Activated CD8-positive, alpha-beta memory T cell treated with anti-CD3 and anti-CD28 coated beads for 36 hours (primary cell): Measurements from ENCODE around the gene CLEC4G. TPM values are rescaled to one million over a fixed set of nuclear protein-coding genes. Genes with fewer than 3 reads are reported as not detected.
"Not testable (repeated sequence)": the region's sequence is repeated elsewhere in the genome, so short reads cannot be mapped to it uniquely, and the experiment has no call there.

Source experiments
- CTCF ChIA-PET: fragments of 350-600 bp; sonication (Branson Sonifier 250); formaldehyde crosslinking; loops from one replicate; lab custom pipeline; 2021; ENCODE audit warnings: antibody characterized with exemption; lab: Charles Lee
- POLR2A ChIA-PET: fragments of 350-600 bp; sonication (Branson Sonifier 250); formaldehyde crosslinking; loops from one replicate; lab custom pipeline; 2021; ENCODE audit warnings: antibody characterized with exemption; lab: Charles Lee
- total RNA-seq, 2 experiments: library from RNA; stranded (reverse); gene quantifications; one replicate each; pipeline ENCODE4 v1.2.3, GENCODE V29; 2021

The CLEC4G gene
- total RNA-seq, 2 experiments from 2014 or later = not detected

DNA sequence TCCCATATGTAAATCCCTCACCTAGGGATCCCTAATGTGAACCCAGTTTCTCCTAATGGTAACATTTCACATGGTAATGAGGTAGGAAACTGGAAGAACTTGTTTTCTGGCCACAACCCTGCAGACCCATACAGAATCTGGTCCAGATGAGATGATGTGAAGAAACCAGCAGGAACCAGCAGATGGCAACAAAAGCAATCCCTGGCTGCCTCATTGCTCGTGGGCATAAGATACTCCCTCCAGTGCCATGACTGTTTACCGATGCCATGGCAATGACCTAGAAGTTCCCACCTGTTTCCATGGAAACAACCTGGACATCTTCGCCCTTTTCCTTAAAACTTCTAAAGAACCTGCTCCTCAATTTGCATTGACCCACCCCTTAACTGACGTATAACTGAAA is 16.8 kb upstream of the CLEC4G start:
- ChIA-PET CTCF (no interaction called here), POLR2A (no interaction called here)

DNA sequence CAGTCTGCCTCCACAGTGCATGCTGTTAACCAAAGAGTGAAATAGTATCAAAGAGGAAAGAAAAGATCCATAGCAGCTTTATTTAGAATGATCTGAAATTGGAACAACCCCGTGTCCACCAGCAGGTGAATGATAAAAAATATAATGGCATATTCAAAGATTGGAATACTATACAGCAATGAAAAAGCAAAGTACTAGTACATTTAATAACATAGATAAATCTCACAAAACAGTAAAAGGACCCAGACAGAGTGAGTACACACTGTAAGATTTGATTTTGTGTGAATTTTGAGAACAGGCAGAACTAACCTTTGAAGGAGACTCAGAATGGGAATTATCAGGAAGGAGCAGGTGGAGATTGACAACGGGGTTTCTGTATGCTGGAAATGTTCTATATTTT is 16.3 kb upstream of the CLEC4G start:
- CTCF ChIA-PET = interaction anchor here (0.8 to 0.9 kb wide), 2 partner anchors 51 to 67 kb away, joined by 3 read pairs; partner anchors contain the start of gene TRAPPC5
- POLR2A ChIA-PET = no interaction called here

DNA sequence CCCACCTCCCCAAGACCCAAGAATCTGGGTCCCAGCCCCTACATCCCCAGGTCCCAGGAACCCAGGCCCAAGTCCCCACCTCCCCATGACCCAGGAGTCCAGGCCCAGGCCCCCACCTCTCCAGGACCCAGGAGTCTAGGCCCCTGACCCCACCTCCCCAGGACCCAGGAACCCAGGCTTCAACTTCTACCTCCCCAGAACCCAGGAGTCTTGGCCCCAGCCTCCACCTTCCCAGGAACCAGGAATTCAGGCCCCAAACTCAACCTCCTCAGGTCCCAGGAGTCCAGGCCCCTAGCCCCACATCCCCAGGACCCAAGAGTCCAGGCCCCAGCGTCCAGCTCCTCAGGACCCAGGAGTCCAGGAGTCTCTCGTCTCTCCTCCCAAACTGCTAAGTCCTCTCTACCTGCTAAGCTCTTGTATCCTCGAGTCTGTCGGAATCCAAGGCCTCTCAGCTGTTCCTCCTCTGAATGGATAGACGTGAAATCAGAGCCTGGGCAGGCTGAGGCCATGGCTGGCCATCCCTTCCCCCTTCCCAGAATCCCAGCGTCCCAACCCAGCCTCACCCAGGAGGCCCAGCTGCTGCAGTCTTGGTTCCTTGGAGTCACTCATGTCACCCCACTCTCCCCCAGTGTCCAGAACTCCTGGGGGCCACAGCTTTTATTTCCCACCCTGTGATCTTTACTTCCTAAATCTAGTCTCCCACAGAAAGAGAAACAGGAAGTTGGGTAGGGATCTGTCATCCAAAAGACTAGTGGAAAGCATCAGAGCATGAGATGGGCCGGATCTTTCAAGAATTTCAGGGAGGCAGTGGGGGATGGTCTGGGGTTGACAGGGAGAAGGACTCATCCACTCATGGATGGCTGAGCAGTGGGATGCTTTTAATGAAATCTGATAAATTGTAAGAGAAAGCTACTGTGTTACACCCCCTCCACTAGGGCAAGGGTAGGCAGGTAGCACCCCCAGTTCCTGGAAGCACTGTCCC is 15.3 kb upstream of the CLEC4G start, which contains the start of gene CD209:
TSS of gene CD209 (minus strand) at position 632 of the 982 bp plus-strand sequence. CDS start at position 609, 23 bp downstream.
- ChIA-PET CTCF (interaction anchor here (0.8 to 0.9 kb wide), 2 partner anchors 52 to 66 kb away, joined by 3 read pairs; partner anchors contain the start of gene TRAPPC5), POLR2A (no interaction called here)

DNA sequence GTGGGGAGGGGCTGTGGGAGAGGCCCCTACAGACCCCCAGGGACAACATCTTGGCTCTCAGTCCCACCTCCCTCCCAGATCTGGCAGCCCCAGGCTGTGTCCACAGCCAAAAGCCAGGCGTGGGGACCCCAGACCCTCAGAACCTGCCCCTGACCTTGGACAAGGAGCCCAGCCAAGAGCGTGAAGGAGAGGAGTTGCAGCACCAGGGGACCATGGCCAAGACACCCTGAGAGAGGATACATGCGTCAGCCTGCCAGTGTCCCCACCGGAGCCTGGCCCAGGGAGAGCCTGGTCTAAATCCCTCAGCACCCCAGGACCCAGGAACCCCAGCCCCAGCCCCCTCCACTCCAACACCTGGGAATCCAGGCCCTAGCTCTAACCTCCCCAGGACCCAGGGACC is 14.4 kb upstream of the CLEC4G start:
- POLR2A ChIA-PET, CTCF ChIA-PET: not testable (repeated sequence)

DNA sequence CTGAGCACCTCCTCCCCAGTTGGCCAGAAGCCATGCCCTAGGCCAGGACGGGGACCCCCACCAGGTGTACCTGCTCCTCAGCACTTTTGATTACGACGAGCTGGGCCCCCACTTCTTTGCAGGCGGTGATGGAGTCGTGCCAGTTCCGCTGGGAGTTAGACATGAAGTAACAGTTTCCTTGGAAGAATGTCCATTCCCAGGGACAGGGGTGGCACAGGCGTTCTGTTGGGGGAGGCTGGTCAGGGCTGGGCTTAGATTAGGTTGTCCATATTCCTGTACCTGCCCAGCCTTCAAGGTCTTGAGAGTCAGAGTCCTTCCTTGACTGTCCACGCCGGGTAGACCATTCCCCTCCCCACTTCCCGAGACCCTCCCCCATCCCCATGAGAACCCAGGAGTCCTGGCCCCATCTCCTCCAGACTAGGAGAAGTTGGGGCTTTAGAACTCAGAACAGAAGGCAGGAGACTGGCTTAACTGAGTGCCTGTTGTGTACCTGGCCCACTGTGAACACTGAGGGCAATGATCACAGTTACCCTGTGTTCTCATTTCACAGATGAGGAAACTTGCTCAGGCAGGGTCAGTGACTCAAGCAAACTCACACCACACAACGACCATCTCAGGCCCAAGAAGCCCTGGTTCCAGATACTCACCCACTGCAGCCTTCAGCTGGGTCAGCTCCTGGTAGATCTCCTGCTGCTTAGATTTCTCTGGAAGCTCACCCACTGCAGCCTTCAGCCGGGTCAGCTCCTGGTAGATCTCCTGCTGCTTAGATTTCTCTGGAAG is 13.2 kb upstream of the CLEC4G start:
- ChIA-PET CTCF (interaction anchor here (1.5 kb wide), 1 partner anchor 56 kb away, joined by 4 read pairs; no protein-coding TSS in a partner anchor), POLR2A (no interaction called here)

DNA sequence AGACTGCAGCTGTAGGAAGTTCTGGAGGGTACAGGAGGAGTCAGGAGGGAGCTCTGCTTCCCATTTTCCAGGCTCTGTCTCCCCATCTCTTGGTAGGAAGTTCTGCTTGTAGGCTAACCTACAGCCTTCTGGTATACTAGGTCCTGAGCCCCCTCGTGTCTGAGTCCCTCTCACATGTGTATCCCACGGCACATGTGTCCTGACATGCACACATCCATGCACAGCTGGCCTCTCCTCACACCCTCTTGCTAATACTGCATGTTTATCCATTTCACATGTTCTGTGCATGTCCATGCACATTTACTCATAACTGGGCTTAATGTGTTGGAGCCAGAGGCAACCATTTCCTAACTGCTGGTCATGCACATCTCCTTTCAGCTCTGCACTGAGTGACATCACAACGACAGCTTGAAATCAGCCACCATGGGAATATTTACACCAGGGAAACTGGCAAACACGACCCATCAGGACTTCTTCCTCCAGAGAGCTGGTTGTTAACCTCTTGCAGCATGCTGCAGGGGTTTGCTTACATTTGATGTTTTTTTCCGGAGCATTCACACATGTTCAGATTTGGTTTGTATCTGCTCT is 12.4 kb upstream of the CLEC4G start:
- ChIA-PET CTCF (interaction anchor here (1.1 to 1.5 kb wide), 2 partner anchors 57 to 176 kb away, joined by 4 read pairs; no protein-coding TSS in a partner anchor), POLR2A (no interaction called here)

DNA sequence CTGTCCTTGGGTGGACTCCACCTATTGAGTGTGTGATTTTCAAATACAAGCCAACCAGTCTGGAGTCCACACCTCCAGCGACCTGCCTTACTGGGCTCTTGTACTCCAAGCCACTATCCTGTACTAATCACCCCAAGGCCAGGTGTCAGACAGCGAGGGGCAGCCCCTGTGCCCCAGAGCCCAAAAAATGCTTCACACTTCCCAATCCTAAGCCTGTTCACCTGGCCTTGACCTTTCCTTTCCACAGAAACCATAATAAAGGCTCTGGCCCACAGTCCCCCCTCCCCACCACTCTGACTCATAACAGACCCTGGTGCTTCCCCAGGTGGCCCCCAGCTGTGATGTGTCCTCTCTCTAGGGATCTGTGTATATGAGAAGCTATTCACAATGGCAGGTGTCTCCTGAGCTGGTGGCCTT is 11.5 kb upstream of the CLEC4G start:
- POLR2A ChIA-PET = no interaction called here

DNA sequence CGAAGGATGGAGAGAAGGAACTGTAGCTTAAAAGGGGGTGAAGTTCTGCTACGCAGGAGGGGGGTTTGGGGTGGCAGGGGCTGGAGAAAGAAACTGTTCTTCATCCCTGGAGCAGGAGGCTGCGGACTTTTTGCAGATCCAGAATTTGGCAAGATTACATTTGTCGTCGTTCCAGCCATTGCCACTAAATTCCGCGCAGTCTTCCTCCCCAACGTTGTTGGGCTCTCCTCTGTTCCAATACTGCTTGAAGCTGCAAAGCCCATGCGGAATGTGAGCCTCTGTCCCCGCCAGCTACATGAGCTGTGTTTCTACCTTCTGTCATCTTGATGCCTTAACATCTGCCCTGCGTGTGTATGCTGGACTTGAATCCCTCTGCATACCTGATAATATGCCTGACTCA is 11.1 kb upstream of the CLEC4G start:
- CTCF ChIA-PET = interaction anchor here (0.6 to 1.1 kb wide), 2 partner anchors 77 to 175 kb away, joined by 4 read pairs; no protein-coding TSS in a partner anchor
- POLR2A ChIA-PET = no interaction called here

More for the DNA sequence above, 11.5 kb upstream of the CLEC4G start:
- CTCF ChIA-PET = interaction anchor here (1.1 to 1.5 kb wide), 2 partner anchors 58 to 175 kb away, joined by 4 read pairs; no protein-coding TSS in a partner anchor

DNA sequence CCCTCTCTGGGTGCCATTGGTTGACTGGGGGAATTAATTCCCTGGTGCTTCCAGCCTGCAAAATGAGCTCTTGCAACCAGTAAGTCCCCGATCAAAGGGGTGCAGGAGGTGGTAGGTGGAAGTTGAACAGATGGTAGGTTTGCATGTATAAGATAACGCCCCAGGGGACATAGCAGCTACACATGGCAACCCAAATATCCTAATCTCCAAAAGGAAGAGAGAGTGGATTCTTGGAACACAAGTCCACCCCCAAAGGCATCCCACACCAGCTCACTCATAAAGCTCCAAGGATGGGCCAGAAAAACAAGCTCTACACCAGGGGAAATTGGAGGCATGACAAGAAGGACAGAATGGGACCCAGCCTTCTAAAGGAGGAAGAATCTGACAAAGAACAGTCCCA is 10.7 kb upstream of the CLEC4G start:
- ChIA-PET CTCF (interaction anchor here (0.6 kb wide), 1 partner anchor 77 kb away, joined by 4 read pairs; no protein-coding TSS in a partner anchor), POLR2A (no interaction called here)

DNA sequence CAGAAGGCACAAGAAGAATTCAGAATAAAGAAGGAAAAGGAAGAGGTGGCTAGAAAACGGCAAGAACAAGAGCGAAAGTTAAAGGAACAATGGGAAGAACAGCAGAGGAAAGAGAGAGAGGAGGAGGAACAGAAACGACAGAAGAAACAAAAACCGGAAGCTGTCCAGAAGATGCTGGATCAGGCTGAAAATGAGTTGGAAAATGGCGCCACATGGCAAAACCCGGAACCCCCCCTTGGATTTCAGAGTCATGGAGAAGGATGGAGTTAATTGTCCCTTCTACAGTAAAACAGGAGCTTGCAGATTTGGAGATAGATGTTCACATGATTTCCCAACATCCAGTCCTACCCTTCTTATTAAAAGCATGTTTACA is 8.8 kb upstream of the CLEC4G start:
- ChIA-PET POLR2A (no interaction called here), CTCF (no interaction called here)

DNA sequence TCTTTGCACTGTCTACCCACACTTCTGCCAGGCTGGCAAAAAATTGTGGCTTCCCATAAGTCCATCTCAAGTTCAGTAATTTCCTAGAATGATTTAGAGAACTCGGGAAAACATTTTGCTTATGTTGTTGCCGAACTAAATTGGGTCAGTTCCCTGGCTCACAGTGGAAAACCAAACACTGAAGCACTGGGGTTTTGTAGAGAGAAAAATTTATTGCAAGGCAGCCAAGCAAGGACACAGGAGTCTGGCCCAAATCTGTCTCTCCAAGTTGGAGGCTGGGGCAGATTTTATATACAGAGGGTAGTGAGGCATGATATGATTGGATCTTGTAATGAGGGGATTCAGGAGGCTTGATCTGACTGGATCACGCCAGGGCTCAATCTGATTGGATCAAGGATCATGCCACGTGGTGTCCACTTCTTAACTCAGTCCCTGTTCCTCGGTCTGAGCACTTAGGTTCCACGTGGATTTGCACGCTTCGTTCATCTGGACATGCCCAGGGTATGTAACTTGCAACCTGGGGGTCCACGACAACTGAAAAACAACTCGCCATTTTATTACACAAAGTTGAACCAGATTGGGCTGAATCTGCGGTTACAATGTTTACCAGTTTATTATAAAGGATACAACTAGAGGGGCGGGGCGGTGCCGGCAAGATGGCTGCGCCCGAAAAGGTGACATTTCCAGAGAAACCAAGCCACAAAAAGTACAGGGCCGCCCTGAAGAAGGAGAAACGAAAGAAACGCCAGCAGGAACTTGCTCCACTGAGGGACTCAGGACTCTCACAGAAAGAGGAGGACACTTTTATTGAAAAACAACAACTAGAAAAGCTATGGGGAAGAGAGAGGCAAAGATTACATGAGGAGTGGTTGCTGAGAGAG is 8.1 kb upstream of the CLEC4G start:
- ChIA-PET CTCF (no interaction called here), POLR2A (no interaction called here)

DNA sequence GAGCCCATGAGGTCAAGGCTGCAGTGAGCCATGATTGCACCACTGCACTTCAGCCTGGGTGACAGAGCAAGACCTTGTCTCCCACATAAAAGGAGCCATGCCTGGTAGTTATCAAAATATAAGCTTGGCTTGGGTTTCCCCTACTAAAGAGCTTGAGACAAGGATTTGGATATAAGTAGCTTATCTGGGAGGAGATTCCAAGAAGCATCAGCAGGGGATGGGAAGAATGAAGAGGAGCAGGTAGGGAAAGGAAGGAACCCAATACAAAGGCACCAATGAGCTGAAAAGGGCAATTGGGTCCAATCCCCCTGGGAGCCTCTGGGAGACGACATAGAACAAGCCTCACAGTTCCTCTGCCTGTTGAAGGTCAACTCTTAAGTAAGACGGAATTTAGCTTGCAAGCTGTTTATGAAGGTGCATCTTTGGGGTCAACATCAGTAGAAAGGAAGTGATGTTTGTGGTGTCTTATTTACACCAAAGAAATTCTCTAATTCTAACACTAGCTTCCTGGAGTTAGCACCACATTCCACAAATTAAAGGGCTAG is 7.4 kb upstream of the CLEC4G start:
- POLR2A ChIA-PET = no interaction called here

DNA sequence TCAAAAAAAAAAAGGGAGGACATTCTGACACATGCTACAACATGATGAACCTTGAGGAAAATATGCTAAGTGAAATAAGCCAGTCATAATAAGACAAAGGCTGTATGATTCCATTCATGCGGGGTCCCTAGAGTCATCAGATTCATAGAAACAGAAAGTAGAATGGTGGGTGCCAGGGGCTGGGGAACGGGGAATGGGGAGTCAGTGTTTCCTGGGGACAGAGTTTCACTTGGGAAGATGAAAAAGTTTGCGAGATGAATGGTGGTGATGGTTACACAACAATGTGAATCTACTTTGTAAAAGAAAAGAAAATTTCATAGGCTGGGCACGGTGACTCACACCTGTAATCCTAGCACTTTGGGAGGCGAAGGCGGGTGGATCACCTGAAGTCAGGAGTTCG is 6.1 kb upstream of the CLEC4G start:
- POLR2A ChIA-PET = interaction anchor here (0.7 to 0.8 kb wide), 2 partner anchors 135 to 582 kb away, joined by 3 to 4 read pairs; no protein-coding TSS in a partner anchor
- CTCF ChIA-PET = interaction anchor here (1.1 to 1.3 kb wide), 2 partner anchors 15 to 57 kb away, joined by 3 to 5 read pairs; partner anchors contain the start of gene TRAPPC5

More for the DNA sequence above, 7.4 kb upstream of the CLEC4G start:
- CTCF ChIA-PET = interaction anchor here (1.3 kb wide), 1 partner anchor 59 kb away, joined by 5 read pairs; the partner anchor contains the start of gene TRAPPC5

DNA sequence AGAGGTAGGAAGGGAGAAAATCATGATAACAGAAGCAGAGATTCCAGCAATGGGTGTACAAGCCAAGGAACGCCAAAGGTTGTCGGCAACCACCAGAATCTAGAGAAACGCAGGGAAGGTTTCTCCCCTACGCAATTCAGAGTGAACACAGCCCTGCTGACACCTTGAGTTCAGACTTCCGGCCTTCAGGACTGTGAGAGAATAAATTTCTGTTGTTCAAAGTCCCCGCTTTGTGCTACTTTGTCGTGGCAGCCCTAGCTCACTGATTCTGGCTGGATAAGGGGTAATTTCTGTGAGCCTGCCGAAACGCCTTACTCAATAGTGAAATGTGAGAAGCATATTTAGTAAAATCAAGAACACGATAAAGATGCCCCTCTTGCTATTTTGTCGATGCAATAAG is 5.3 kb upstream of the CLEC4G start:
- ChIA-PET POLR2A (interaction anchor here (0.7 kb wide), 1 partner anchor 583 kb away, joined by 3 read pairs; no protein-coding TSS in a partner anchor), CTCF (no interaction called here)

DNA sequence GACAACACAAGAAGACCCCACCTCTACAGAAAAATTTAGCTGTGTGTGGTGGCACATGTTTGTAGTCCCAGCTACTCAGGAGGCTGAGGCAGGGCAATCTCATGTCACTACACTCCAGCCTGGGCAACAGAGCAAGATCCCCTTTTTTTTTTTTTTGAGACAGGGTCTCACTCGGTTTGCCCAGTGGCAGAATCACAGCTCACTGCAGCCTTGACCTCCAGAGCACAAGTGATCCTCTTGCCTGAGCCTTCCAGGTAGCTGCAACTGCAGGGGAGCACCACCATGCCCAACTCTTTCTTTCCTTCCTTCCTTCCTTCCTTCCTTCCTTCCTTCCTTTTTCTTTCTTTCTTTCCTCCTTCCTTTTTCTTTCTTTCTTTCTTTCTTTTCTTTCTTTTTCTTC is 4.2 kb upstream of the CLEC4G start:
- ChIA-PET CTCF (interaction anchor here (1.2 to 1.3 kb wide), 2 partner anchors 39 to 40 kb away, joined by 3 read pairs; no protein-coding TSS in a partner anchor), POLR2A (interaction anchor here (0.6 kb wide), 1 partner anchor 1255 kb away, joined by 4 read pairs; no protein-coding TSS in a partner anchor)

DNA sequence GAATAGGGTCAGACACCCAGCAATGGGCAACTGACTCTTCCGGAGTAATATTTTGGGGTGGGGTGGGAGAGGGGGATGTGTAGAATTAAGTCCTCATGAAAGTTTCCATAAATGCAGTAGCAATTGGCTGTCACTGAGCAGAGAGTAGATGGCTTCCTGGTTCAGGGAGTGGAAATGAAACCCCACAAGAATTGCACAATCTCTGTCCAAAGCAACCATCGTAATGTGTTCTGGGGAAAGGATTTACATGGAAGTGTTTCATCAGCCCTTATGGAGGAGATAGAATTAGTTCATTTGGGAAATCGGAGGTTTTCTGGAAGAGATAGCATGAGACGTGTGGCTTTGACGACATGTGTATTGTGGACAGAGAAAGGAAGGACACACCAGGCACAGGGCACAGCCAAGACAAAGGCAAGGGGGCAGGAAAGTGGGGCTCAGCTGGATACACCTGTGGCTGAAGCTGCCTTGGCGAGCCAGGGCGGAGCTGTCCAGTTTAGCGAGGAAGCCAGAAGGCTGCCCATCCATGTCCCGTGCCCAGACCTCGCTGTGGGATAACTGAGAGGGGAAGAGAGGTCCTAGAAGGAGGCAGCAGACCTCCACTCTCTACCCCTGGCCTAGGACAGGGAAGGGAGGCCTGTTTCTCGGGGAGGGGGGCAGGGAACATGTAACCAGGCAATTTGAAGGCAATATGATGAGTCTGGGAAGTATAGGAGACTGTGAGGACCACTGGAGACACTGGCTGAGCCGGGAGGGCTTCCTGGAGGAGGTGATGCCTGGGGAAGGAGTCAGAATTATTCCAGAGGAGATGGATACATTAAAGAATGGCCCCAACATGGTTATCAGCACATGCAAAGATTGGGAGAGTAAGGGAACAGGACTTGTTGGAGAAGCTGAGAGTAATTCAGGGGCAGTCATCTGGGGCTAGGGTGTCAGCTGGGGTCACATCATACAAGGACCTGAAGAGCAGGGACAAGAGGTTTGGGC is 2.6 kb upstream of the CLEC4G start:
- POLR2A ChIA-PET = no interaction called here
- CTCF ChIA-PET = interaction anchor here (1.3 kb wide), 1 partner anchor 37 kb away, joined by 3 read pairs; no protein-coding TSS in a partner anchor
